ENCODE data around the gene ZNF787.

The ZNF787 gene

GRCh38 chr19:56133858-56134653 is 13.0 kb upstream of the ZNF787 start:
- no peaks in the 10 kb centered on the region for H3K9me2 ChIP-seq (replicated peaks; ENCODE audit: low read depth, low read length)
- no peaks in the 10 kb centered on the region for H3K9me3 ChIP-seq (ENCODE audit: insufficient read depth, low read depth, low read length)
- H3F3A ChIP-seq (ENCODE audit: low read depth), result no peaks in the 10 kb centered on the region
- H3K79me2 ChIP-seq (ENCODE audit: insufficient read depth, low read length), result no peaks in the 10 kb centered on the region
- no peak overlapping the region for H3K4me3 ChIP-seq (ENCODE audit: low read length, poor library complexity, severe bottlenecking)
- H3K36me3 ChIP-seq (ENCODE audit: insufficient read depth, low read length), result no peaks in the 10 kb centered on the region
- no peaks in the 10 kb centered on the region for H4K20me1 ChIP-seq (ENCODE audit: insufficient read depth, low read length, poor library complexity, severe bottlenecking)
- H3K4me2 ChIP-seq (ENCODE audit: low read depth, low read length, poor library complexity, severe bottlenecking), result no peak overlapping the region
- no peak overlapping the region for H3K9ac ChIP-seq (ENCODE audit: low read depth, low read length, poor library complexity, severe bottlenecking)
- no peaks in the 10 kb centered on the region for H3K4me1 ChIP-seq (ENCODE audit: insufficient read depth, low read length, poor library complexity, severe bottlenecking)
- no peaks in the 10 kb centered on the region for H3K27me3 ChIP-seq (ENCODE audit: insufficient read depth, low read length, poor library complexity, severe bottlenecking)
- H2AFZ ChIP-seq (ENCODE audit: low read length), result no peak overlapping the region
- no peak for TF ChIP-seq EZH2phosphoT487 (IDR thresholded peaks at IDR 0.05; ENCODE audit: borderline replicate concordance)
- no peak for TF ChIP-seq CTCF (conservative IDR thresholded peaks at IDR 0.05; ENCODE audit: low read length)

- Histone ChIP-seq H3F3A (ENCODE audit: low read depth) (no peaks in the 10 kb centered on the region), H2AFZ (ENCODE audit: low read length) (no peak overlapping the region), H3K4me1 (ENCODE audit: insufficient read depth, low read length, poor library complexity, severe bottlenecking) (no peaks in the 10 kb centered on the region), H3K36me3 (ENCODE audit: insufficient read depth, low read length) (no peaks in the 10 kb centered on the region), H3K79me2 (ENCODE audit: insufficient read depth, low read length) (no peaks in the 10 kb centered on the region), H4K20me1 (ENCODE audit: insufficient read depth, low read length, poor library complexity, severe bottlenecking) (no peaks in the 10 kb centered on the region), H3K9me2 (replicated peaks; ENCODE audit: low read depth, low read length) (no peaks in the 10 kb centered on the region), H3K9ac (ENCODE audit: low read depth, low read length, poor library complexity, severe bottlenecking) (no peak overlapping the region), H3K4me2 (ENCODE audit: low read depth, low read length, poor library complexity, severe bottlenecking) (no peak overlapping the region), H3K4me3 (ENCODE audit: low read length, poor library complexity, severe bottlenecking) (no peak overlapping the region), H3K9me3 (ENCODE audit: insufficient read depth, low read depth, low read length) (no peaks in the 10 kb centered on the region), H3K27me3 (ENCODE audit: insufficient read depth, low read length, poor library complexity, severe bottlenecking) (no peaks in the 10 kb centered on the region)
- TF ChIP-seq EZH2phosphoT487 (IDR thresholded peaks at IDR 0.05; ENCODE audit: borderline replicate concordance) (no peak), CTCF (conservative IDR thresholded peaks at IDR 0.05; ENCODE audit: low read length) (no peak)
These were observed 11.3 kb upstream of the ZNF787 start for GRCh38 chr19:56132316-56132822.

GRCh38 chr19:56131651-56132050 is 10.6 kb upstream of the ZNF787 start:
- Histone ChIP-seq H3K9me2 (replicated peaks; ENCODE audit: low read depth, low read length) (no peaks in the 10 kb centered on the region), H4K20me1 (ENCODE audit: insufficient read depth, low read length, poor library complexity, severe bottlenecking) (no peaks in the 10 kb centered on the region), H2AFZ (ENCODE audit: low read length) (no peak overlapping the region), H3K27me3 (ENCODE audit: insufficient read depth, low read length, poor library complexity, severe bottlenecking) (no peaks in the 10 kb centered on the region), H3K9ac (ENCODE audit: low read depth, low read length, poor library complexity, severe bottlenecking) (no peak overlapping the region), H3K79me2 (ENCODE audit: insufficient read depth, low read length) (no peaks in the 10 kb centered on the region), H3K4me1 (ENCODE audit: insufficient read depth, low read length, poor library complexity, severe bottlenecking) (no peaks in the 10 kb centered on the region), H3K4me2 (ENCODE audit: low read depth, low read length, poor library complexity, severe bottlenecking) (no peak overlapping the region), H3K4me3 (ENCODE audit: low read length, poor library complexity, severe bottlenecking) (no peak overlapping the region), H3F3A (ENCODE audit: low read depth) (no peaks in the 10 kb centered on the region), H3K36me3 (ENCODE audit: insufficient read depth, low read length) (no peaks in the 10 kb centered on the region), H3K9me3 (ENCODE audit: insufficient read depth, low read depth, low read length) (no peaks in the 10 kb centered on the region)
- TF ChIP-seq EZH2phosphoT487 (IDR thresholded peaks at IDR 0.05; ENCODE audit: borderline replicate concordance) (no peak), CTCF (conservative IDR thresholded peaks at IDR 0.05; ENCODE audit: low read length) (no peak)

Measured in Loucy (cell line).